Measurements from ENCODE around the gene KIF26B.

KIF26B gene

DNA sequence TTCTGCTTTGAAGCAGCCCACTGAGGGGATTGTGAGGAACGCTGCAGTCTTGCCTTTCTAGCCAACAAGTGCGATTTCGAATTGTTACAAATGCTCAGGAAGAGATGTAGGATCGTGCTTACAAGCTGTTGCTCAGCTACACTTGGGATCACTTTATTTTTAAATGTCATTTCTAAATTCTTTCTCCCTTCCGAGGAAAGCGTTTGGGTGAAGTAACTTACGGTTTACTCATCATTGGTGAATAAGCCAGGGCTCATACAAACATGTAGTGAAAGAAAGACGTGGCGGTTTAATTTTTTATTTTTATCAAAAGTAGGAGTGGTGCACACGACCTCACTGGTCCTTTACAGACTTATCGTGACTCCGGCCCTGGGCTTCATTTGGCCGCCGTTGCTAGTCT, 386.6 kb downstream of the KIF26B start:
- DNase-seq: no peak

DNA sequence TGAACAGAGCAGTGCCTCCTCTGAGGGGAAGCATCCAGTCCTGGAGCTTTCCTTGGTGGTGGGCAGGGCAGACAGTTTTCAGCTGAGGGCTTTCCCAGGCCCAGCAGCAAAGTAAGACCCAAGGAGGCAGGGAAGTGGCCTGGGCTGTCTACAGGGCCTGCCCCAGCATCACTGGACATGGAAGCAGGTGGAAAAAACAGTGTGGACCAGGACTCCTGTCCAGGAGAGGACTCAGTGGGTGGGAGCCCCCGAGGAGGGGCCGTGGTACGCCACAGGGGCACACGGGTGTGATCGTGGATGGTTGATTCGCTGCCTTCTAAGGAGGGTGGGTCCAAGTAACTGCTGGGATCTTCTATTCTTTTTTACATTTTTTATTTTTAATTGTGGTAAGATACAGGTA, 387.6 kb downstream of the KIF26B start:
- DNase-seq: no peak

DNA sequence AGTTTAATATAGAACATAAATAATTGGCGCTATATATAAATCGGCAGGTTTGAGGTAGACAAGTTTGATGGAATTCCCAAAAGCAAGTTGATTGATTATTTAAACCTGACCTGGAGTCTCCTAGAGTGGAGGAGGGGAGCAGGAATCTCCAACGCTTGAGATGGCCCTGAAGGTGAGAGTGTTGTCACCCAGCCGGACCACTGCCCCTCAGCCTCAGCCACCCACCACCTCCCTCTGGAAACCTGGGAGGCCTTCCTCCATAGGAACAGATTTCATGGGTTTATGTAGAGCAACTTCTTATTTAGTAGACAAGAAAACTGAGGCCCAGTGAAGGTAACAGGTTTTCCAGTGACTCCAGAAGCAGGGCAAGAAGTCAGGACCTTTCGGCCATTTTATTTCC, 389.5 kb downstream of the KIF26B start:
- no peak for DNase-seq

GRCh38 chr1:245546875-245547274, 392.1 kb downstream of the KIF26B start:
- no peak for DNase-seq

- no peak for DNase-seq
Observed at GRCh38 chr1:245549996-245550719, 395.4 kb downstream of the KIF26B start.

DNA sequence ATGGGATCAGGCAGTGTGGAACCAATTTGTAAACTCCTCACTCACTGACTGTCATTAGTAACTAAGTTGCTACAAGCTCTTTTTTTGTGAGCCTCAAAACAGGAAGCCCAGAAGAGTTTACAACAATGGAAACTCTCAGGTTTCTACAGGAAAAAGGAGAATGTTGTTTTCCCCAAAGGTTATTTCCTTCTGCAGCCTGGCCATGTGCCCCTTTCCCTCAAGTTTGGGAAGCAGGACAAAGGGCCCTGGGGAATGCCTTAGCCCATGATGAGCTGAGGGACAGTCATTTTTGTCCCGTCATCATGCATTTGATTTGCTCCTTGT, 395.9 kb downstream of the KIF26B start:
- DNase-seq: no peak

GRCh38 chr1:245551536-245551935, 396.8 kb downstream of the KIF26B start:
- no peak for DNase-seq

DNA sequence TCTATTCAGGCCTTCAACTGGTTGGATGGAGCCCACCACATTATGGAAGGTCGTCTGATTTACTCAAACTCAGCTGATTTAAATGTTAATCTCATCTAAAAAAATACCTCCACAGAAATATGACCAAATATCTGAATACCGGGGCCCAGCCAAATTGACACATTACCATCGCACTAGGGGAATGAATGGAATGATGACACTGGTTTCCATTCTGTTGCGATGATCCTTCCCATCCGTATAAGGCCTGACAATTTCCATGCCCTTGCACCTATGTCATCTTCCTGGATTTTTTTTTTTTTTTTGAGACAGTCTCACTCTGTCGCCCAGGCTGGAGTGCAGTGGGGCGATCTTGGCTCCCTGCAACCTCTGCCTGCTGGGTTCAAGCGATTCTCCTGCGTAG, 397.5 kb downstream of the KIF26B start:
- no peak for DNase-seq

DNA sequence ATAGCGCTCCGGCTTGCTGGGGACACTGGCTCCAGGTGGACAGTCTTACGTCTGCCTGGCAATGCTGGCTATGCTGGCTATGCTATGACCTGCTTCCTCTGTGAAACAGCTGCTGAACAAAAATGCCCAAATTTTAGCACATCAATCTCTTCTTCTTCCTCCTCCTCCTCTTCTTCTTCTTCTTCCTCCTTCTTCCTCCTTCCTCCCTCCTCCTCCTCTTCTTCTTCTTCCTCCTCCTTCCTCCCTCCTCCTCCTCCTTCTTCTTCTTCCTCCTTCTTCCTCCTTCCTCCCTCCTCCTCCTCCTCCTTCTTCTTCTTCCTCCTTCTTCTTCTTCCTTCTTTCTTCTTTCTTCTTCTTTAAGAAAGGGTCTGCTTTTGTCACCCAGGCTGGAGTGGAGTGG, 401.3 kb downstream of the KIF26B start:
- no peak for DNase-seq

DNA sequence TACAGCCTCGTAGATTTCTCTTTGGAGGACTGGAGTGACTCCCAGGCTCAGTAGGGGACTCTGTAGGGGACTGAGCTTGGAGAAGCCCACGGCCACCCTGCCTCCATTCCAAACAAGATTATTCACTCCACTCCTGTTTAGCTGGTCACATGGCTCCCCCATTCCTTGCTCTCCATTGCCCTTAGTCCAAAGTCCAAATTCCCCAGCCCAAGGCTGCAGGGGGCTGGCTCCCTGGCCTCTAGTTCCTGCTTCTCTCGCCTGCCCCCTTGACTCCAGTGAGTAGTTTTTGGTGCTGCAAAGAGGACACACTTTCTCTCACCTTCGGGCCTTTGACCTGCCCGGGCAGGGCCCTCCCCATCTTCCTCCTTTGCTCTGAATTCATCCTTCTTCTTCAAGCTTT, 403.3 kb downstream of the KIF26B start:
- no peak for DNase-seq

- no peak for DNase-seq
Observed at GRCh38 chr1:245560316-245560859, 405.6 kb downstream of the KIF26B start.

DNA sequence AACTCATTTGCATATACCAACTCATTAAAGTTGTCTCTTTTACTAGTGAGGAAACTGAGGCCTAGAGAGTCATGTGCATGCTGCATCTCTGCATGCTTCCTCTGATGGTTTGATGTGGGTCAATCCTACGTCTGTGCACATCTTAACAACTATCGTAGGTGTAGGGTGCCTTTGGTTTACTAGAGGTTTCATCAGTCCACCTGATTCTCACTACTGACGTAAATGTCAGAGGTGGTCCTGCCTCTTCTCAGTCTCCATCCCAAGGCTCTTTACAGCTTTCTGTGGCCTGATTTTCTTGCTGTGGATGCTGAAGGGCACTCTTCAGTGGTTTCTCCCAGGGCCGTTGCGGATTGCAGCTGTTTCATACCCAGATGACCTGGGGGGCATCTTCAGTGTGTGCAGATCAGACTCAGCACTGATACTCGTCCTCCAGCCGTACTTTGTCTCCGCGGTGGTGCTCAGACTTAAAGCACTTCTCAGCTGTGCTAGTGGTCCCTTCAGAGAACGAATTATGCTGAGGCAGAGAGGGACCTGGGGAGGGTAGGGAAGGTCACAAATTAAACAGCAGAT, 407.0 kb downstream of the KIF26B start:
- no peak for DNase-seq

DNA sequence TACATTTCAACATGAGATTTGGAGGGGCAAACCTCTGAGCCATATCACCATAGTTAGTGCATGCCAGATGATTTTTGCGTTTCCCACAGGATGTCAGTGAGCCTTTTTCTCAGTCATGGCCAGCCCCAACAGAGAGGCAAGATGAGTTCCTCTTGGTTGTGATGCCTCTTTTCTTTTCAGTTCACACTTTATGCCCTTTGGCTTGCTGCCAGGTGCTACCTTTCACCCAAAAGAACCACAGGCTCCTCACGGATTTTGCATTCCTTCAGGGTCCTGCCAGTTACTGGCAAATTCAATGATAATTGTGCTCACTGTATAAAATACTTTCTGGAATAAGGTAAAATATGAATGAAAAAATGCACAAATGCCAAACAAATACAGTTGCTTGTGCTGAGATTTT, 411.3 kb downstream of the KIF26B start:
- DNase-seq: no peak

GRCh38 chr1:245566952-245567351, 412.2 kb downstream of the KIF26B start:
- no peak for DNase-seq

DNA sequence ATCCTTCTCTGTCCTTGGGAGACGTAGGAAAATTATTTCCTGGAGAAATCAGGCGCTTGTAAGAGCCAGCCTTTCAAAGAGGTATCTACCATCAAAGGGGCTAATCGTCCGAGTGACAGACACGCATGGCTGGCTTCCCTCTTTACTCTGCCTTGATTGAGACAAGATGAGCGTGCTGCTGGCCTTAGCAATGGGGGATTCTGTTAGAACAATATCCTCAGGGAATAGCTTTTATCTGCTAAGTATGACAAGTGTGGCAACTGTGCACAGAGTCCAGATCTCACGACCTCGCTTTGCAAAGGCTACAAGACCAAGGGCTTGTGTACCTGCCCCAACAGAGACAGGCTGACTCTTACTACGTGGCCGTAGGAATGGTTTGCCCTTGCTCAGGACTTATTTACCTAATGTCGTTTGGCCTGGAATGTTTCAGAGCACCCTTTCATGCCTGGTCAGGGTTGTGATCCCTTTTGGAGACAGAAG, 417.1 kb downstream of the KIF26B start:
- no peak for DNase-seq

- DNase-seq: no peak
Observed at GRCh38 chr1:245572709-245573108, 417.9 kb downstream of the KIF26B start.

GRCh38 chr1:245575710-245576109, 420.9 kb downstream of the KIF26B start:
- no peak for DNase-seq

- DNase-seq: no peak
Observed at GRCh38 chr1:245576323-245576722, 421.5 kb downstream of the KIF26B start.

DNA sequence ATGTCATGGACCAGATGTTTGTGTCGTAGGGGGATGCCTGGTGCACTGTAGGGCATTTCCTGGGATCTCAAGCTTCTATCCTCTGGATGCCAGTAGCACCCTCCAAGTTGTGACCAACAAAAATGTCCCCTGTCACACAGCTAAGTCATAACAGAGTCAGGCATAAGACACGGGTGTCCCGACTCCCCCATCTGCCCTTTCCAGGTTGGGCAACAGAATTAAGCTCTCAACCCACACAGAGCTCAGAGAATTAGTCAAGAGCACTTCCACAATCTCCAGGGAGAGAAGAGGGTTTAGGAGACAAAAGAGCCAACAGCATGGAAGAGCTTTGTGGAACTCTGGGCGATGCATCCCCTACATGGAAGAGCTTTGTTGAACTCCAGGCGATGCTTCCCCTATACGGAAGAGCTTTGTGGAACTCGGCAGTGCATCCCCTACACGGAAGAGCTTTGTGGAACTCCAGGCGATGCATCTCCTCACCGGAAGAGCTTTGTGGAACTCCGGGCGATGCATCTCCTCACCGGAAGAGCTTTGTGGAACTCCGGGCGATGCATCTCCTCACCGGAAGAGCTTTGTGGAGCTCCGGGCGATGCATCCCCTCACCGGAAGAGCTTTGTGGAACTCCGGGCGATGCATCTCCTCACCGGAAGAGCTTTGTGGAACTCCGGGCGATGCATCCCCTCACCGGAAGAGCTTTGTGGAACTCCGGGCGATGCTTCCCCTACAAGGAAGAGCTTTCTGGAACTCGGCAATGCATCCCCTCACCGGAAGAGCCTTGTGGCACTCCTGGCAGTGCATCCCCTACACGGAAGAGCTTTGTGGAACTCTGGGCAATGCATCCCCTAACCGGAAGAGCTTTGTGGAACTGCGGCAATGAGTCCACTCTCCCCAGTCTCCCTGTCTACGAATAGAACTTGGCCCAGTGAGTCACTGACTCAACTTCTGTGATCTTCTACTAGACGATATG, 422.7 kb downstream of the KIF26B start:
- no peak for DNase-seq

DNA sequence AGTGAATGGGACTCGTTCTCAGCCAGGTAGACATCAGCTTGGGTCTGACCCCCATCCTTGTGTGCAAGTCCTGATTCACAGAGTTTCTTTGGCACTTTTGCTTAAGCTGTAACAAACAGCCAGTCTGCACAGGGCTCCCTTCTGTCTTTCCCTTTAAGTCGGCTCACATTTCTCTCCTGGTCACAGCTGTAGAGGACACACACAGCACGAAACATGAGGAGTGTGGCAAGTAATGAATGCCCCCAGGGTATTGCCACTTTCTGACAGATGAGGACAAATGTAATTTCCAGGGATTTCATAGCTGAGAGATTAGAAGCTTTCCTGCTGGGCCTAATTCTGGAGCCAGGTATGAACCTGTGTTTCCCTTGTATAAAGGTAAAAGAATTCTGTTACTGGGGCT, 423.5 kb downstream of the KIF26B start:
- DNase-seq: no peak

GRCh38 chr1:245578771-245579170, 424.0 kb downstream of the KIF26B start:
- DNase-seq: no peak

DNA sequence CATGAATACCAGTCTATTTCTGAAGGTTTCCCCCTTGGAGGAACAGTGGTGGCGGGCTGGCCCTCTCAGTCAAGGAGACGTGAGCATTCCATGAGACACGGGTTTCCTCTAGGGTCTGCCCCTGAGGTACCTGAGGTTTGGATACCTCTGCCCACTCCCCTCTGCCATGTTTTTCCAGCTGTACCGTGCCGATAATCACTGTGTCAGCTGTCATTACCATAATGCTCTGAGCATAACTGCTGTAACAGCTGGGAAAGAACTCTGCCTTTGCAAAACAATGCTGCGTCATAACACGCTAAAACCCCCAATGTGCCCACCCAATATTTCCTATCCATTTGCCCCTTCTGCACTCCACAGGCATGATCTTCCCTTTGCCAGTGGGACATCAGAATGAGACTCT, 425.1 kb downstream of the KIF26B start:
- DNase-seq: no peak

DNA sequence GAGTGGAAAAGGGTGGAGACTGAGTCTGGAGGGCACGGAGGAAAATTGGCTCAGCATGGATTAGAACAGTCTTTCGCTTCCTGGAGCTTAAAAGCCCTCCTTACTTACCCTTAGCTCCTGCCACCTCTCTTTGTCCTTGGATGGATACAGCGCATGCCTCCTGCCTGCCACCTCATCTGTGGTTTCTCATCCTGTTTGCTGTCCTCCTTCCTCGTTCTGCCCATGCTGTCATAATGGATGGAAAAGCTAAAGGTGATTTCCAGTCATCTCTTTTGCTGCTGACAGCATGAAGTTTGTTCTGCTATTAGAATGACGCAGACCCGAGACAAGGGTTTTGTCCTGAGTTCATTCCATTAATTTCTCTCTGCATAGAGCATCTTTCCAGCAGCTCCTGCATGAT, 425.9 kb downstream of the KIF26B start:
- no peak for DNase-seq

GRCh38 chr1:245582026-245582425, 427.2 kb downstream of the KIF26B start:
- no peak for DNase-seq
